HEK293 (cell line): ENCODE results near the gene TNFSF13.

Experiments
- CTCF ChIA-PET: fragments of 350-600 bp; formaldehyde crosslinking; extraction: SDS; loops from one replicate; lab custom pipeline; 2021; ENCODE audit warnings: antibody characterized with exemption; lab: Yijun Ruan, JAX
- POLR2A ChIA-PET: fragments of 300-600 bp; formaldehyde crosslinking; extraction: SDS; loops from one replicate; lab custom pipeline; 2020; ENCODE audit warnings: antibody characterized with exemption, inconsistent platforms; lab: Yijun Ruan, JAX
- H3K27ac ChIP-seq: fragments of 200-500 bp; sonication (Bioruptor generic); 2 replicates; pipeline ENCODE4 v1.5.1; 2014; ENCODE audit warnings: low read depth, low read length, control low read depth, inconsistent platforms; ENCODE audit errors: extremely low read depth
- H3K36me3 ChIP-seq, 2 experiments: fragments of 200-500 bp in 1 of 2; sonication (Bioruptor generic) in 1 of 2; 1 replicate in 1 of 2; 2 replicates in 1 of 2; pipeline ENCODE4 v1.5.1; 2014 to 2017; ENCODE audit warnings: inconsistent platforms in 2 of 2, low read length in 2 of 2; ENCODE audit not compliant: control insufficient read depth in 2 of 2, insufficient read depth in 1 of 2
- H3K4me1 ChIP-seq: fragments of 200-500 bp; sonication (Bioruptor generic); 2 replicates; pipeline ENCODE4 v1.5.1; 2014; ENCODE audit warnings: mild to moderate bottlenecking, low read length, inconsistent platforms; ENCODE audit not compliant: control insufficient read depth, insufficient read depth
- H3K4me3 ChIP-seq: 2 replicates; pipeline ENCODE4 v1.5.1; 2011; ENCODE audit warnings: low read depth, mild to moderate bottlenecking, control low read depth, low read length, moderate library complexity
- H3K9me3 ChIP-seq: fragments of 200-500 bp; sonication (Bioruptor generic); 2 replicates; pipeline ENCODE4 v1.5.1; 2014; ENCODE audit warnings: low read depth, low read length, inconsistent platforms; ENCODE audit not compliant: control insufficient read depth, insufficient read depth
- GLIS2 ChIP-seq: fragments of 450-650 bp; formaldehyde crosslinking; IDR thresholded peaks from 2 replicates; pipeline ENCODE4 v1.5.1; 2016; ENCODE audit warnings: missing biosample characterization, missing genetic modification characterization
- HOXC10 ChIP-seq: sonication (generic); formaldehyde crosslinking; IDR thresholded peaks from 2 replicates; pipeline ENCODE4 v1.8.1; 2023; ENCODE audit warnings: mild to moderate bottlenecking, missing genetic modification reagents
- PRDM1 ChIP-seq: fragments of 450-650 bp; formaldehyde crosslinking; IDR thresholded peaks from 2 replicates; pipeline ENCODE4; 2016; ENCODE audit warnings: missing biosample characterization, missing genetic modification characterization
- ZBTB1 ChIP-seq: fragments of 450-650 bp; formaldehyde crosslinking; IDR thresholded peaks from 2 replicates; pipeline ENCODE4 v1.5.1; 2016; ENCODE audit warnings: missing biosample characterization, missing genetic modification characterization
- ZBTB21 ChIP-seq: fragments of 450-650 bp; formaldehyde crosslinking; IDR thresholded peaks from 2 replicates; pipeline ENCODE4 v1.5.1; 2017; ENCODE audit warnings: missing biosample characterization, missing genetic modification characterization
- ZNF112 ChIP-seq: fragments of 450-650 bp; formaldehyde crosslinking; IDR thresholded peaks from 2 replicates; pipeline ENCODE4 v1.5.0; 2017; ENCODE audit warnings: missing biosample characterization, missing genetic modification characterization
- ZNF114 ChIP-seq: fragments of 450-650 bp; formaldehyde crosslinking; IDR thresholded peaks from 2 replicates; pipeline ENCODE4 v1.5.0; 2017; ENCODE audit warnings: missing biosample characterization, missing genetic modification characterization
- ZNF132 ChIP-seq: fragments of 450-650 bp; formaldehyde crosslinking; IDR thresholded peaks from 2 replicates; pipeline ENCODE4 v1.5.1; 2017; ENCODE audit warnings: missing biosample characterization, missing genetic modification characterization, borderline replicate concordance
- ZNF248 ChIP-seq: fragments of 450-650 bp; formaldehyde crosslinking; IDR thresholded peaks from 2 replicates; pipeline ENCODE4 v1.5.1; 2017; ENCODE audit warnings: missing biosample characterization, missing genetic modification characterization
- ZNF274 ChIP-seq, 2 experiments: fragments of 200-500 bp in 1 of 2; fragments of 450-650 bp in 1 of 2; sonication (Bioruptor generic) in 1 of 2; formaldehyde crosslinking in 1 of 2; IDR thresholded peaks; 2 replicates each; pipeline versions ENCODE4 v1.5.1 to v1.6.1; 2014 to 2016; ENCODE audit warnings: borderline replicate concordance in 1 of 2, inconsistent platforms in 1 of 2, low read length in 1 of 2, missing biosample characterization in 1 of 2, missing genetic modification characterization in 1 of 2
- ZNF280D ChIP-seq: fragments of 450-650 bp; formaldehyde crosslinking; IDR thresholded peaks from 2 replicates; pipeline ENCODE4 v1.5.1; 2016; ENCODE audit warnings: missing biosample characterization, missing genetic modification characterization
- ZNF398 ChIP-seq: fragments of 450-650 bp; formaldehyde crosslinking; IDR thresholded peaks from 2 replicates; pipeline ENCODE4 v1.5.1; 2017; ENCODE audit warnings: missing biosample characterization, missing genetic modification characterization
- ZNF580 ChIP-seq: fragments of 450-650 bp; formaldehyde crosslinking; IDR thresholded peaks from 2 replicates; pipeline ENCODE4 v1.5.1; 2016; ENCODE audit warnings: missing biosample characterization, missing genetic modification characterization

The TNFSF13 gene

GRCh38 chr17:7586673-7587419 lies 28.3 kb downstream of the TNFSF13 start (continued):
- TF ChIP-seq ZNF280D (tag by site-specific recombination) = no peak

- H3K27ac ChIP-seq = no peak overlapping the region; the same call in 1 of the 2 replicates
- CTCF ChIA-PET = interaction anchor here (0.6 to 2.7 kb wide), 10 partner anchors 10 to 100 kb away, joined by 3 to 15 read pairs (median 4); partner anchors contain the start of genes SAT2, SHBG, TP53 and WRAP53
- H3K4me3 ChIP-seq = no peak overlapping the region
- POLR2A ChIA-PET = interaction anchor here (2.1 to 5.5 kb wide), 3 partner anchors 15 to 100 kb away, joined by 12 to 98 read pairs (median 93); partner anchors contain the start of genes FXR2, TP53 and WRAP53
- no peaks in the 10 kb centered on the region for H3K9me3 ChIP-seq
- peaks cover 8% of the 10 kb centered on the region; the same call in 1 of the 2 replicates for H3K4me1 ChIP-seq
- peaks cover 15 to 69% of the 10 kb centered on the region in 2 experiments for H3K36me3 ChIP-seq
- TF ChIP-seq PRDM1 (tag by site-specific recombination) (no peak), ZNF398 (tag by site-specific recombination) (0 out of 2 replicates have a peak, but pooled peaks have one; percentile 41), ZNF112 (tag by site-specific recombination) (no peak)
Observed at GRCh38 chr17:7587420-7588151, 29.0 kb downstream of the TNFSF13 start.

GRCh38 chr17:7588553-7589203 lies 30.1 kb downstream of the TNFSF13 start:
- ChIA-PET CTCF (interaction anchor here (0.5 to 2.0 kb wide), 10 partner anchors 9 to 542 kb away, joined by 3 to 10 read pairs (median 4); partner anchors contain the start of genes CD68, TP53 and WRAP53), POLR2A (interaction anchor here (1.7 to 3.1 kb wide), 2 partner anchors 9 to 99 kb away, joined by 5 to 18 read pairs; partner anchors contain the start of genes CD68 and TP53)
- Histone ChIP-seq H3K27ac (no peak overlapping the region), H3K4me3 (no peak overlapping the region), H3K4me1 (no peaks in the 10 kb centered on the region; the same call in 1 of the 2 replicates), H3K36me3 (peaks cover 26 to 80% of the 10 kb centered on the region in 2 experiments), H3K9me3 (no peaks in the 10 kb centered on the region)
- no peak for TF ChIP-seq ZNF274 (IDR thresholded peaks at IDR 0.05; ENCODE audit: low read length)
- TF ChIP-seq ZNF274 (tag by site-specific recombination; IDR thresholded peaks at IDR 0.05; ENCODE audit: borderline replicate concordance) = no peak
- no peak for TF ChIP-seq ZNF132
- TF ChIP-seq ZNF580 (tag by site-specific recombination) = no peak
- TF ChIP-seq ZNF398 (tag by site-specific recombination) = no peak
- no peak for TF ChIP-seq HOXC10 (CRISPR knock-in tag)
- no peak for TF ChIP-seq ZBTB21
- no peak for TF ChIP-seq ZNF248 (tag by site-specific recombination)
- no peak for TF ChIP-seq ZNF114 (tag by site-specific recombination)
- no peak for TF ChIP-seq ZBTB1 (tag by site-specific recombination)
- no peak for TF ChIP-seq GLIS2 (tag by site-specific recombination)
